ENCODE results near the gene USP47. TPM values are rescaled to one million over a fixed set of nuclear protein-coding genes. Genes with fewer than 3 reads are reported as not detected.

USP47 gene
- total RNA-seq, 1 donor from 2014 or later = 71.7 TPM

DNA sequence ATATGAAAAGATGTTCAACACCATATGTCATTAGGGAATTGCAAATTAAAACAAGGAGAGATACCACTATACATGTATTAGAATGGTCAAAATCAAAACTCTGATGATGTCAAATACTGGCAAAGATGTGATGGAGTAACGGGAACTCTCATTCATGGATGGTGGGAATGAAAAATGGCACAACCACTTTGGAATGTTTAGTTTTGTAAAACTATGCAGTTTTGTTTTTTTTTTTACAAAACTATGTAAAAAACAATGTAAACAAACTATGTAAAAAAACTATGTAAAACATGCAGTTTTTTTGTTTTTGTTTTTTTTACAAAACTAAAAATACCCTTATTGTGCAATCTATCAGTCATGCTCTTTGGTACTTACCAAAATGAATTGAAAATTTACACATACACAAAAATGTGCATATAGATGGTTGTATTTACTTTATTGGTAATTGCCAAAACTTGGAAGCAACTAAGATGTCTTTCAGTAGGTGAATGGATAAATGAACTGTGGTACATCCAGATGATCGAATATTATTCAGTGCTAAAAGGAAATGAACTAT lies 5.0 kb upstream of the USP47 start:
- TF ChIP-seq CTCF (IDR thresholded peaks at IDR 0.05) (no peak), EZH2phosphoT487 (IDR thresholded peaks at IDR 0.05) (no peak), EZH2 (IDR thresholded peaks at IDR 0.05) (no peak)
- Mint-ChIP-seq H3K9me3 (peaks cover 2% of the 10 kb centered on the region), H3K27ac (no peak overlapping the region), H3K36me3 (no peaks in the 10 kb centered on the region), H3K4me1 (peaks cover 2% of the 10 kb centered on the region), H3K27me3 (ENCODE audit: insufficient read depth, low read depth) (peaks cover 2% of the 10 kb centered on the region), H3K4me3 (no peak overlapping the region)
- DNase-seq (ENCODE audit: low spot score) = no peak
- Histone ChIP-seq H3K27me3 (no peaks in the 10 kb centered on the region), H4K20me1 (ENCODE audit: low read depth) (no peaks in the 10 kb centered on the region), H3K4me2 (no peak overlapping the region), H3K9me3 (ENCODE audit: low read depth) (peaks cover 6% of the 10 kb centered on the region), H3K79me2 (ENCODE audit: low read depth) (no peaks in the 10 kb centered on the region), H3K27ac (no peak overlapping the region), H2AFZ (replicated peaks) (no peak overlapping the region), H3F3A (ENCODE audit: low read depth) (peaks cover 16% of the 10 kb centered on the region), H3K4me3 (no peak overlapping the region), H3K4me1 (peaks cover 10% of the 10 kb centered on the region), H3K36me3 (no peaks in the 10 kb centered on the region), H3K9ac (no peak overlapping the region)

- no peaks in the 10 kb centered on the region for H3K27me3 ChIP-seq
- H3K4me3 Mint-ChIP-seq = no peak overlapping the region
Observed at GRCh38 chr11:11839718-11840117, 2.1 kb upstream of the USP47 start.

GRCh38 chr11:11841116-11841722 lies 553 bp upstream of the USP47 start:
- no peaks in the 10 kb centered on the region for H3K9me3 Mint-ChIP-seq
- H3K27me3 ChIP-seq = no peaks in the 10 kb centered on the region
- H3K4me1 ChIP-seq = peaks cover 34% of the 10 kb centered on the region
- H3K9me3 ChIP-seq (ENCODE audit: low read depth) = no peaks in the 10 kb centered on the region
- H3K4me1 Mint-ChIP-seq = peaks cover 8% of the 10 kb centered on the region
- TF ChIP-seq CTCF (IDR thresholded peaks at IDR 0.05) = no peak
- TF ChIP-seq EZH2 (IDR thresholded peaks at IDR 0.05) = no peak
- no peak for TF ChIP-seq EZH2phosphoT487 (IDR thresholded peaks at IDR 0.05)
- H3K4me3 ChIP-seq = peak overlapping the region; percentile 79
- peak overlapping the region; percentile 84 for H3K4me2 ChIP-seq
- no peaks in the 10 kb centered on the region for H3K36me3 ChIP-seq
- H2AFZ ChIP-seq (replicated peaks) = peak overlapping the region; percentile 97
- H3K36me3 Mint-ChIP-seq = no peaks in the 10 kb centered on the region
- peaks cover 2% of the 10 kb centered on the region for H3K27me3 Mint-ChIP-seq (ENCODE audit: insufficient read depth, low read depth)
- H4K20me1 ChIP-seq (ENCODE audit: low read depth) = peaks cover 37% of the 10 kb centered on the region
- H3K4me3 Mint-ChIP-seq = no peak overlapping the region
- peak overlapping the region; percentile 99 for H3K27ac Mint-ChIP-seq
- DNase-seq (ENCODE audit: low spot score) = peak; percentile 44
- H3F3A ChIP-seq (ENCODE audit: low read depth) = peaks cover 31% of the 10 kb centered on the region
- peak overlapping the region; percentile 94 for H3K27ac ChIP-seq
- peaks cover 43% of the 10 kb centered on the region for H3K79me2 ChIP-seq (ENCODE audit: low read depth)
- peak overlapping the region; percentile 91 for H3K9ac ChIP-seq

More at GRCh38 chr11:11839718-11840117, 2.1 kb upstream of the USP47 start:
- H3K4me1 ChIP-seq = peaks cover 28% of the 10 kb centered on the region
- H3K4me1 Mint-ChIP-seq = peaks cover 2% of the 10 kb centered on the region
- no peaks in the 10 kb centered on the region for H3K36me3 ChIP-seq
- no peak overlapping the region for H3K27ac Mint-ChIP-seq
- TF ChIP-seq EZH2phosphoT487 (IDR thresholded peaks at IDR 0.05) = no peak
- TF ChIP-seq CTCF (IDR thresholded peaks at IDR 0.05) = no peak
- no peak for TF ChIP-seq EZH2 (IDR thresholded peaks at IDR 0.05)
- H2AFZ ChIP-seq (replicated peaks) = no peak overlapping the region
- H3K4me2 ChIP-seq = no peak overlapping the region
- no peaks in the 10 kb centered on the region for H3K36me3 Mint-ChIP-seq
- H3K9ac ChIP-seq = no peak overlapping the region
- H4K20me1 ChIP-seq (ENCODE audit: low read depth) = peaks cover 22% of the 10 kb centered on the region
- no peaks in the 10 kb centered on the region for H3K9me3 ChIP-seq (ENCODE audit: low read depth)
- H3F3A ChIP-seq (ENCODE audit: low read depth) = peaks cover 31% of the 10 kb centered on the region
- no peak for DNase-seq (ENCODE audit: low spot score)
- peaks cover 28% of the 10 kb centered on the region for H3K79me2 ChIP-seq (ENCODE audit: low read depth)
- H3K9me3 Mint-ChIP-seq = peaks cover 2% of the 10 kb centered on the region
- H3K27me3 Mint-ChIP-seq (ENCODE audit: insufficient read depth, low read depth) = peaks cover 2% of the 10 kb centered on the region
- no peak overlapping the region for H3K27ac ChIP-seq
- H3K4me3 ChIP-seq = no peak overlapping the region

Data from neural progenitor cell (in vitro differentiated cells).